Measurements from ENCODE around the gene RBM18.

Gene RBM18

DNA sequence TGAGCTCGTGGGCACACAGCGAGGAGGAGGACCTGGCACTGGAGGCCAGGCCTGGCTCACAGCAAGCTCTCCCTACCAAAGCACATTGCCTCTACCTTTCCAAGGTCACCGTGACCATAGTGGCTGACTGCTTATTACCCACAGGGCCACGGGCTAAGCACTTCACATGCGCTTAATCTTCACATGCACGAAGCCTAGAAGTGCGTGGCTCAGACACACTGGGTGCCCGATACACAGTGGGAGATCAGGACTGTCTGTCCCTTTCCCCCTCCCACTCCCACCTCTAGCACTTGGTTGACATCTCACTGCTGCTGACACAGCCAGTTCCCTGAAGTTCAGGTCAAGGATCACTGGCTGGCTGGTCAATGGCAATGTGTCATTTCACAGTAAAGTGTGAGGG, 59.5 kb downstream of the RBM18 start:
- DNase-seq (ENCODE audit: low read depth, low spot score), result no peak

DNA sequence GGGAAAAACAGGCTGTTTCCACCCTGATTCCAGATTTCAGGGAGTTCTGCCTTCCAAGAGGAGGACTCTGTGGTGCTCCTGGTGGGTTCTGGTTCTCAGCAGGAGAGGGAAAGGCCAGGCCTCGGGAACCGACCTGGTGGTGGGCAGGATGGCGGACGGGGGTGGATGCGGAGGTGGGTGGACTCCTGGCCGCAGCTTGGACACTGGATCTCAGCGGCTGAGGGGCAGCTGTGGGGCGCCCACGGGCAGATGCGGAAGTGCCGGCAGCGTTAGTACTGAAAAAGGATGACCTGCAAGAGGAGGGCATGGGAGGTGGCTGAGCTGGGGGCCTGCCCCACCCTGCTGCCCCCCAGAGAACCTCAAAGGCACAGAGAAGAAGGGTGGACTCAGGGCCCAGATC, 60.1 kb downstream of the RBM18 start:
- DNase-seq (ENCODE audit: low read depth, low spot score), result no peak

DNA sequence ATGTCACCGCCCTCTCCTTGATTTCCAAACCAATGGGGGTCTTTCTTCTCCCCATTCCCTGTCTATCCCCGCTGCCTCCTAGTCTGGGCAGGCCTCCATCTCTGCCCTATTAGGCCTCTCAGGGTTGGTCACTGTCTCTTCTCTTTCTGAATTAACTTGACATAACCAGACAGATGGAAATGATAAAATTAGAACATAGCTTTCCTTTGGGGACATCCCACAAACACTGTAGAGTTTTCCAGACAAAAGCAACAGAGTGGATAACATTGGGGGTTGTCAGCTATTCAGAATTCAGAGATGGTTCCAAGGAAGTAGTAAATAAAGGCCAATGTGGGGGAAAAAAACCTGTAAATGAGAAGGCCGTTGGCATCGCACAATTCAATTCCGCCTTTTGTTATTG, 60.6 kb downstream of the RBM18 start:
- DNase-seq (ENCODE audit: low read depth, low spot score), result no peak

DNA sequence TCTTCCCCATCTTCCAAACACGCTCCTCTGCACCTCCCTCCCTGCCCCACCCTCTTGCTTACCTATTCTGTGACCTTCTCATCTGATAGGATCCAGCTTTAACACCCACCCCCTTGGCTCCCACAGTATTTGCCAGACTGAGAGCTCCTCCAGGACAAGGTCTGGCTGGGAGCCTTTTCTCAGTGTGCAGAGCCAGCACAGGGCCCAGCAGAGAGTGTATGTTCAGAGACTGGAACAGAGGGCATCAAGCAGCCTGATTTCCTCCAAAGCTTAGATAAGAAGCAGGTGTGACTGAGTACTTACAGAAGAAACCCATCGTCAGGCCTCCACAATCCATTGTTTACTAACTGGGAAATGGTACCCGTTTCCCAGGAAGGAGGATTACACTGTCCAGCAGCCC, 62.5 kb downstream of the RBM18 start:
- no peak for DNase-seq (ENCODE audit: low read depth, low spot score)

DNA sequence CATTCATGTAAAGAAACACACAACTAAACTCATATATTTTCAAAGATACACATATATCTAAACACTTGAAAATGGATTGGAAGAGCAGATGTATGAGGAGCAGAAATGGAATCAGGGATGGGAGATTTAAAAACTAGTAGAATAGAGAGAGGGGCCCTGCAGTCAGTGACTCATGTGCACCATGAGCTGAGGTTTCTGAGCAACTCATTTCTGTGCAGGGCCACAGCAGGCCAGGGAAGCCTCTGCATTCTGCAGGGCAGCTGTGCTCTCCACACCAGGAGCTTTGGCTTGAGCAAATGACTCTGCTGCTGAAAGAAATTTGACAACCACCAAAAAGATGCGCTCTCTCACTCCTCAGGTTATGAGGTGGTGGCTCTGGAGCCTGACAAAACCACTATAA, 63.0 kb downstream of the RBM18 start:
- DNase-seq (ENCODE audit: low read depth, low spot score), result no peak

DNA sequence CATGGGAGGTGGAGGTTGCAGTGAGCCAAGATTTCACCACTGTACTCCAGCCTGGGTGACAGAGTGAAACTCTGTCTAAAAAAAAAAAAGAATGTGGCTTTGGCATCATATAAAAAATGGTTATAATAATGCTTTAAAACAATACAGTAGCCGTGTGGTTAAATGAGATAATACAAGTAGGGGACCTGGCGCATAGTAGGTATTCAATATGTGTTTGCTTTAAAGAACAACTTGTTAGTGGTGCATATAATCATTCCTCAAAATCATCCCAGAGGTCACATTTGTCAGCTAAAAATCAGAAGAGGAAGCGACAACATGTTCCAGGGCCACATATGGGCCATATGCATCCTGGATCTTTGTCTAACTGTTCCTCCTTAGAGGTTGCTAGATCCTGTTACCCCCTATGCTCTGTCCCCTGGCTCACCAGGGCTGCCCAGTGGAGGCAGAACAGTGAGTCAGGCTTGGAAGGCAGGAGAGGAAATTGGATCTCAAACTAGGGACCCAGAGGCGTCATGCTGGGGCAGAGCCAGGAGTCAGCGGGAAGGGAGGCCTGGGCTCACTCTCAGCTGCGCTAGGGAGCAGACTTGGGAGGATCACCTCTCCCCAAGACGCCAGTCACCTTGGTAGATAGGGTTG, 63.6 kb downstream of the RBM18 start:
- DNase-seq (ENCODE audit: low read depth, low spot score), result no peak

DNA sequence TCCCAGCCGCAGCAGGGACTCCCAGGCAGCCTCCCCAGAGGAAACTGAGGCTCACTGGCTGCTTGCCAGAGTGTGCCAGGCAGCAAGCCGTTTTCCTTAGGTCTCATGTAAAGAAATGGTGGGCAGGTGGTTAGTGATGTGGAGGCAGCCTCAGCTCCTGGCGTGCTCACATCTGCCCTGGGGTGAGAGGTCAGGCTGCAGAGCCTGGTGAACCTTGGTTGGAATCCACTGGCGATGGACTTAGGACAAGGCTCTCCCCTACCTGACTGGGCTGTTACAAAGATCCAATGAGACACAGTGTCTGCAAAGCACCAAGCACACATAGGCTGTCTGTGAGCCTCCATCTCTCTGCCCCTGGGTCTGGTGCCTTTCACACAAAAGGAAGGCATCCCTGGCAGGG, 66.8 kb downstream of the RBM18 start:
- no peak for DNase-seq (ENCODE audit: low read depth, low spot score)

DNA sequence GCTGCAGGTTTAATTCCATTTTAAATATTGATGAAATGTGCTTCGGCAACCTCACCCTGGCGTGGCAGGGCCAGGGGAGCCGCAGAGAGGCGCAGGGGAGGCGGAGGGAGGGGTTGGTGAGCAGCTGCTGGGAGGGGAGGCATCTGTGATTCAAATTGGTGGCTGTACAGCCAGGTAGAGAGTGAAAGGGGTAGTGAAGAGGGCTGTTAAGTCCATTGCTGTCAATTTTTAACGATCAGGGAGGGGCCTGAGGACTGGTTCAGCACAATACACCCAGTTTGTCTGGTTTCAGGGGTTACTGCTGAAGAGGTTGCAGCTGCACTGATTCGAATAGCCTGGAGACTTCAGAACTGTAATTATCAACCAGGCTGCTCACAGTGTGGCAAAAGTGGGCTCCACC, 67.2 kb downstream of the RBM18 start:
- no peak for DNase-seq (ENCODE audit: low read depth, low spot score)

DNA sequence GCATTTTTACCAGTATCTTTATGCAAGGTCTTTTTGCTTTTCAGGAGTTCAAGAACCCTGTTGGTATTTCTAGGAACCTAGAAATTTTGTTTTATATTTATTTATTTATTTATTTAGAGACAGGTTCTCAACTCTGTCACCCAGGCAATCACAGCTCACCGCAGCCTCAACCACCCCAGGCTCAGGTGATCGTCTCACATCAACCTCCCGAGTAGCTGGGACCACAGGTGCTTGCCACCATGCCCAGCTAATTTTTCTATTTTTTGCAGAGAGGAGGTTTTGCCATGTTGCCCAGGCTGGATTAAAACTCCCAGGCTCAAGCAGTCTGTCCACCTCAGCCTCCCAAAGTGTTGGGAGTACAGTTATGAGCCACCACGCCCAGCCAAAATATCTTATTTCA, 68.8 kb downstream of the RBM18 start:
- DNase-seq (ENCODE audit: low read depth, low spot score), result no peak

DNA sequence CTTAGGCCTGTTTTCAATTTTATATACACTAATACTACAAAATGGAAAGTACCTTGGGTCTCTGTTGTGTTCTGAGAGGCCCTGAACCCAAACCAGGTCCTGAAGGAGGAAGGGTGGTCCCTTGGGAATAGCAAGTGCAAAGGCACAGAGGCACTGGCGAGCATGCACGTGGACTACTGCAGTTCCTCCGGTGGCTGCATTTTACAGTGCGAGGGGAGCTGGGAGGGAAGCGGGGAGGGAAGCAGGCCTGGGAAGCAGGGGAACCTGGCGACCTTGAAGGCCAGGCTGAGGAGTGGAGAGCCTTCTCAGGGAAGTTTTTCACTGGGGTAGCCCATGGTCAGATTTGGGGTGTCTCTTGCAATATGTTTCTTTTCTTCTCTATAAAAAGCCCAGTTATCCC, 71.0 kb downstream of the RBM18 start:
- no peak for DNase-seq (ENCODE audit: low read depth, low spot score)

DNA sequence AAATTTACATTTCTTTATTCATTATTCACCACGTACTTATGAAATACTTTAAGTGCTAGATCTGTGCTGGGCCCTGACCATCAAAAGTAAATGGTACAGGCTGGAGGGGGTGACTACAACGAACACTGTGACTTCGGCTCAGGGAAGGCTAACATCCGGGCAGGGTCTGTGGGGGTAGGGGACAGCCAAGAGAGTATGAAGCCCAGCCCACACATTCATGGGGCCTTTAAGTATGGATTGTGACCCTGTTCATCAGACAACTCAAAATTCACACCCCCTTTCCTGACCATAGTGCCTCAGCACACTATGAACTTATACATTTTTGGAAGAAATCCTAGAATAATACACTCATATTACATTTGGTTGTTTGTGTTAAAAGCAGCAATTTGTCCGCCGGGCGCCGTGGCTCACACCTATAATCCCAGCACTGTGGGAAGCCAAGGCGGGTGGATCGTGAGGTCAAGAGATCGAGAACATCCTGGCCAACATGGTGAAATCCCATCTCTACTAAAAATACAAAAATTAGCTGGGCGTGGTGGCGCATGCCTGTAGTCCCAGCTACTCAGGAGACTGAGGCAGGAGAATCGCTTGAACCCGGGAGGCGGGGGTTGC, 71.6 kb downstream of the RBM18 start:
- no peak for DNase-seq (ENCODE audit: low read depth, low spot score)

DNA sequence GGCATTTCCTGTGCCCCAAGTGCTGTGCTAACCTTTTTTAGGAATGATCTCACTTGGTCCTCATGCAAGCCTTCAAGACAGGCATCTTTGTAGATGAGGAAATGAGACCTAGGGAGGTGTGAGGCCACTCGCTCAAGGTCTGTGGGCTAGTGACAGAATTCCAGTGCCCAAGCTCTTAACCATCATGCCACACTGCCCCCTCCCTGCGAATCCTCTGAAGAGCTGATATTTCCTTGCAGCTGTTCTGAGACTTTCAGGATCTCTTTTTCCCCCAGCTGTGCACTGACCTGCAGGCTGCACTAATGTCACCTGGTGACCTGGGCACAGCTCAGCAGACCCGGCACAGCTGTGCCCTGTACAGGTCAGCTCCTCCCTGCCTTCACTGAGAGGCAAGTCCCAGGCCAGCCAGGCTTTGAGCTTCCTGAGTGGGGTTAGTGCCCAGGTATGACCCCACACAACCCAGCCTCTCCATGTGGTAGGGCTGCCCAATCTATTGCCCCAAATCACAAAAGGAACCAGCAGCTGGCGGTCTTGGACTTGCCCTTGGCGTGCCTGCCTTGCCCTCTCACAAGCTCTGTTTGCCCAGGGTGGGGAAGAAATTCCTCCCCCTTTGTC, 72.3 kb downstream of the RBM18 start:
- no peak for DNase-seq (ENCODE audit: low read depth, low spot score)

DNA sequence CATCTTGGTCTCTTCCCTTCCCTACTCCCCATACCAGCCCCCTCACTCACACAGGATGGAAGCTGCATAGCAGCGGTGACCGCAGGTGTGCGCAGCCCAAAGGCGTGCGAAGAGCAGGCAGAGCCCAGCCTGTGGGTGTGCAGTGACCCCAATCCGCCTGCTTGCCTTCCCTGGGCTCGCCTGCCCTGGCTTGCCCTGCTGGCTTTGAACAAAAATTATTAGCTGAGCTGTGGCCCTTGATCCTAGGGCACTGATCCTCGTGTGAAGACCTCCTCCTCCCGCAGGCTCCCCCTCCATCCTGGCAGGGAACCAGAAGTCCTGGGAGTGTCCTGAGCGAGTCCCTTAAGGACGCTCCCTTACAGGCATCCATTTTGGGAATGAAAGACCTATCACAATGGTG, 73.1 kb downstream of the RBM18 start:
- DNase-seq (ENCODE audit: low read depth, low spot score), result no peak

DNA sequence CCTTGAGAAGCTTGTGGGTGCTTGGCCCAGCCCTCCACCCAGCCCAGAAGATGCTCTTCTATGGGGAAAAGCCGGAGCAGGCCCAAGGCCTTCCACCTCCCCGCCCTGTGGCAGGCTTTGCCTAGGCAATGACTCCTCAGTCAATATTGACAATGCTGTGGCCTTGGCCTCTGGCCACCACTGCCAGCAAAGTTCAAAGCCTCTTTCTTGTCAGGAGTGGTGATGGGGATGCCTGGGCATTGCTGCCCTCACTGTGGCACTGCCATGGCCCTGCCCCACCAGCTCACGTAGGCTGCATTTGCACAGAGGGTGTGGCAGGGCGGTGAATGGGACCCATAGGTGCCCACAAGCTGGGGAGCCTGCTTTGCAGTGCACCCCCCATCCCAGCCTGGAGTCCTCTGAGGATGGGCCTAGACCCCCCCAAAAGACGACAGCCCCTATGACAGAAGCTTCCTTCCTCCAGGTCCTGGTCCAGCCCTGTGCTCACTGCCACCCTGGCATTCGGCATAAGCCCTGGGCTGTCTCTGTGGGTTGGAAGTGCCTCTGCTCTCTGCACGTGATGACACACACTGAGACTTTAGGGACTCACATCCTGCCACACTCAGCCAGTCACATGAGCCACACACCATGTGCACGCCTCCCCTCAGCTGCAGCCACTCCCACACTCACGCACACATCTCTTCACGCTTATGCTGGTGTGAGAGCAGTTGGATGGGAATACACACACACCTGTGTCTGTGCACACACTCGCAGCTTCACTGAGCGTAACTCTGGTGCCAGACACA, 73.9 kb downstream of the RBM18 start:
- DNase-seq (ENCODE audit: low read depth, low spot score), result no peak

DNA sequence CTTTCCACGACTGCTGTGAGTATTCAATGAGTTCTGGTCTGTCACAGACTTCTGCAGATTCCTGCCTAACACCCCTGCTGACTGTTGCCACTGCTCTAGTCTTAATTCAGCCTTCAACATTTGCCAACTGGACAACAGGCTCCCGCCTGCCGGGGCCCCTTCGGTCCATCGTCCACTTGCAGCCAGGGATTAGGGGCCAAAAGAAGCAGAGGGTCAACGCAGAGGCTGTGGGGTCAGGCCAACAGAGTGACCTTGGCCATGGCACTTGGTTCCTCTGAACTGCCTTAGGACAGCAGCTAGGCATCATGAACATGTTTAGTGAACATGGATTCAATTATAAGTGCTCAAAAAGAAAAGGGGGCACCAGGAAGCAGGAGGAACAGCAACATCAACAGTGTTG, 76.3 kb downstream of the RBM18 start:
- DNase-seq (ENCODE audit: low read depth, low spot score), result no peak
